DMS153 treated with DMSO at 0.1 percent for 48 hours (cell line): Measurements from ENCODE around the gene POLE2.
"Not testable (repeated sequence)": the region's sequence is repeated elsewhere in the genome, so short reads cannot be mapped to it uniquely, and the experiment has no call there.

Experiments used
- DNase-seq: peaks from one replicate; lab custom pipeline; 2025; ENCODE audit not compliant: unreplicated experiment; lab: John Stamatoyannopoulos, UW

Gene POLE2, protein sequence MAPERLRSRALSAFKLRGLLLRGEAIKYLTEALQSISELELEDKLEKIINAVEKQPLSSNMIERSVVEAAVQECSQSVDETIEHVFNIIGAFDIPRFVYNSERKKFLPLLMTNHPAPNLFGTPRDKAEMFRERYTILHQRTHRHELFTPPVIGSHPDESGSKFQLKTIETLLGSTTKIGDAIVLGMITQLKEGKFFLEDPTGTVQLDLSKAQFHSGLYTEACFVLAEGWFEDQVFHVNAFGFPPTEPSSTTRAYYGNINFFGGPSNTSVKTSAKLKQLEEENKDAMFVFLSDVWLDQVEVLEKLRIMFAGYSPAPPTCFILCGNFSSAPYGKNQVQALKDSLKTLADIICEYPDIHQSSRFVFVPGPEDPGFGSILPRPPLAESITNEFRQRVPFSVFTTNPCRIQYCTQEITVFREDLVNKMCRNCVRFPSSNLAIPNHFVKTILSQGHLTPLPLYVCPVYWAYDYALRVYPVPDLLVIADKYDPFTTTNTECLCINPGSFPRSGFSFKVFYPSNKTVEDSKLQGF

GRCh38 chr14:49687942-49688700, at the start of gene POLE2:
POLE2 (minus strand) TSS chr14:49688214; CDS start chr14:49688203, 11 bp downstream.
- DNase-seq = peak; percentile 55

DNA sequence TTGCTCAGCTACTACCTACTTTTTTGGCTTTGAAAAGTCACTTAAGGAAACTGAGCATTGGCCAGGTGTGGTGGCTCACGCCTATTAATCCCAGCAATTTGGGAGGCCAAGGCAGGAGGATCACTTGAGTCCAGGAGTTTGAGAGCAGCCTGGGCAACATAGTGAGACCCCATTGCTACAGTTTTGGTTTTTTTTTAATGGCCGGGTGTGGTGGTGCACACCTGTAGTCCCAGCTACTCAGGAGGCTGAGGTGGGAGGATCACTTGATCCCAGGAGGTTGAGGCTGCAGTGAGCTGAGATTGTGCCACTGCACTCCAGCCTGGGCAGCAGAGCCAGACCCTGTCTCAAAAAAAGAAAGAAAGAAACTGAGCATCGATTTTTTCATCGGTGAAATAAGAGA, 47.7 kb upstream of the POLE2 start:
- not testable (repeated sequence) for DNase-seq

DNA sequence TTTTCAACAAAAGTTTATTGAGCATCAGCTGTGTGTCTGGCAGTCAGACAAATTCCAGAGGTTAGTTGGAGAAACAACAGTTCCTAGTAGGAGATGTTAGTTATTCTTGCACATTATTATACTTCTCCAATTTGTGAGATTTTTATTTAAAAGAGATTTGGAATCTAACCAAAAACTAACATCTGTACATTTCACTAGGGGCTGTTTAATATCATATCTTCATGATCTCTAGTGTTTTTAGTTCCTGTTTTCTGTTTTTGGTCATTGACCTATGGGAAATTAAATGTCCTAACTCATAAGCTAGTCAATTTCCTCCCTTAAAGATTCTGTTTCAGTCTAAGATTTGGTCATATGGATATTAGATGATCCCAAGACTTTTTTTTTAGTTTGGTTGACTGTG, 45.8 kb upstream of the POLE2 start:
- DNase-seq = no peak

DNA sequence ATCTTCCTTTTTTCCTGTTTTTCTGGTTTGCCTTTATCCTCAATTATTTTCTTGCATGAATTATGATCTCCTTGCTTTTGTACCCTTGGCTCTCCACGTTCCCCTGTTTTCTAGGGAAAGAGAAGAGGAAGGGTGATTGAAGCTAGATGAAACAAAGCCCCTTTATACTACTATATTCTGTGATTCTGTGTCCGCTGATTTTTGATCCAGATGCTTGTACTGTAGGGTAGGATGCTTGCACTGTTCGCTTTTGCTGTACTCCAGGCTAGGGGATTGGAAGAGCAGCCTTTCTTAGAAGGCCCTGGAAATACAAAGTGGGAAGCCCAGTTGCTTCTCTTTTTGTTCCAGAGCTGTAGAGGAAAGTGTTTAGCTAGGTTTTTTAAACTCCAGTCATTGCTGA, 44.9 kb upstream of the POLE2 start:
- DNase-seq = no peak

GRCh38 chr14:49727171-49727570, 39.2 kb upstream of the POLE2 start:
- no peak for DNase-seq

- DNase-seq = not testable (repeated sequence)
Measured at GRCh38 chr14:49721733-49722435, 33.9 kb upstream of the POLE2 start.

DNA sequence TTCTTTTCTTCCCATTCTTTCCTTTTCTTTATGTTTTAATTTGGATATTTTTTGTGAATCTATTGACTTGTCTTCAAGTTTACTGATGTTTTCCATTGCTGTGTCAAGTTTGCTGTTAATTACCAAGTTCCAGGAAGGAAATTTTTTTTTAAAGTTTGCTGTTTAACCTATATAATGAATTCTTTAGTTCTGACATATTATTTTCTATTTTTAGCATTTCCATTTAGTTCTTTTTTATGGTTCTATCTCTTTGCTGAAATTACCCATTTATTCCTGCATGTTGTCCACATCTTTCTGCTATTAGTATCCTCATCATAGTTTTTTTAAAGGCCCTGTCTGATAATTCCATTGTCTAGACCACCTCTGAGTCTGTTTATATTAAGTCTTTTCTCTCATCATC, 32.7 kb upstream of the POLE2 start:
- DNase-seq = no peak

GRCh38 chr14:49710993-49711392, 23.0 kb upstream of the POLE2 start:
- DNase-seq = not testable (repeated sequence)

DNA sequence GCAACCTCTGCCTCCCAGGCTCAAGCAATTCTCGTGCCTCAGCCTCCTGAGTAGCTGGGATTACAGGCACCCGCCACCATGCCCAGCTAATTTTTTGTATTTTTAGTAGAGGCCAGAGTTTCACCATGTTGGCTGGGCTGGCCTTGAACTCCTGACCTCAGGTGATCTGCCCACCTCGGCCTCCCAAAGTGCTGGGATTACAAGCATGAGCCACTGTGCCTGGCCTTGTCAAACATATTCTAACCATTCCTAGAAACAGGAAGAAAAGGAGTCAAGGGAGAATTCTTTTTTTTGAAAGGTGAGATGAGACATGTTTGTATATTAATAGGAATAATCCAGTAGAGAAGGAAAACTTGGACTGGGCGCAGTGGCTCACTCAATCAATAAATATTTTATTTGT, 16.5 kb upstream of the POLE2 start:
- DNase-seq = not testable (repeated sequence)

DNA sequence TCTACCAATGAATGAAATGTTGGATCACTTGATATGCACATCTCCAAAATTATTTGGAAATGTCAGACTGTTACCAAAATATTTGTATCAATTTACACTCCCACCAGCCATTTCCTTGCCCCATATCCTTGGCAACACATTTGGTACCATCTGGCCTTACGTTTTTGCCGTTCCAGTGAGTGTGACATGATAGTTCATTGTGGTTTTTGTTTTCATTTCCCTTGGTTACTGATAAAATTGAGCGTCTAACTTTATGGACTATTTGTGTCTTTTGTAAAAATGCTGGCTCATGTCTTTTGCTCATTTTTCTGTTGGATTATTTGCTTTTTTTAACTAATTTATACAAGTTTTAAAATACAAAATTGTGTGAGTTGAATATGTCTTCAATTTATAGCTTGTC, 16.0 kb upstream of the POLE2 start:
- no peak for DNase-seq

DNA sequence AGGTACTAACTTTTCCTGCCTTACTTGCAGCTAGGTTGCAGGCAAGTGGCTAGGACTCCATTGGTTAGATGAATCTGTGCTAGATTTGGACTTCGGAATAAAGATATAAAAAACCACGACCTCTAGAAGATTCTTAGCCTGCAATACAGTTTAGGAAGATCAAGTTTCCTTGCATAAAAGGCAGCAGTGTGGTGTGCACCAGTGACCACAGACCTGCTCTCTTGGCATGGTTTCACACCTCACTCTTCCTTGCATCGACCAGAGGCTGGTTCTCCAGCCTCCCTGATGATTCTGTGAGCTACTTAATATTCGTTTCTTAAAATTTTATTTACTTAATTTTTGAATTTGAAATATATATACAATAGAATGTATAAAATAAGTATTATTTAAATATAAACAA, 14.7 kb upstream of the POLE2 start:
- DNase-seq = no peak

DNA sequence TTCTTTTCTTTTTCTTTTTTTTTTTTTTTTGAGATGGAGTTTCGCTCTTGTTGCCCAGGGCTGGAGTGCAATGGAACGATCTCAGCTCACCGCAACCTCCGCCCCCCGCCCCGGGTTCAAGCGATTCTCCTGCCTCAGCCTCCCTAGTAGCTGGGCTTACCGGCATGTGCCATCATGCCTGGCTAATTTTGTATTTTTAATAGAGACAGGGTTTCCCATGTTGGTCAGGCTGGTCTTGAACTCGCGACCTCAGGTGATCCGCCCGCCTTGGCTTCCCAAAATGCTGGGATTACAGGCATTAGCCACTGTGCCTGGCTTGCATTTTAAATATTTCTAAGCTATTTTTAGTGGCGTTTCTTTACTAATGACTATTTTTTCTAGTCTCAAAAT, 5.7 kb upstream of the POLE2 start:
- DNase-seq = not testable (repeated sequence)

GRCh38 chr14:49692811-49693734, 5.1 kb upstream of the POLE2 start, which contains the start of gene KLHDC1:
KLHDC1 (plus strand) TSS chr14:49693120; CDS start chr14:49693195, 75 bp downstream.
- peak; percentile 59 for DNase-seq

- DNase-seq = no peak
Measured at GRCh38 chr14:49692193-49692757, 4.3 kb upstream of the POLE2 start.

GRCh38 chr14:49691031-49691430, 3.0 kb upstream of the POLE2 start:
- DNase-seq = no peak

- no peak for DNase-seq
Measured at GRCh38 chr14:49688701-49689030, 652 bp upstream of the POLE2 start.

- DNase-seq = no peak
Measured at GRCh38 chr14:49686425-49686824, 1.6 kb downstream of the POLE2 start.

- DNase-seq = no peak
Measured at GRCh38 chr14:49679271-49679670, 8.7 kb downstream of the POLE2 start.

GRCh38 chr14:49677643-49678042, 10.4 kb downstream of the POLE2 start:
- no peak for DNase-seq

- no peak for DNase-seq
Measured at GRCh38 chr14:49673586-49673985, 14.4 kb downstream of the POLE2 start.
